OCI-LY3 (cell line): Measurements from ENCODE around the gene CCDC136.

ENCODE experiments used
- H2AFZ ChIP-seq: fragments of 200-600, 300-600 bp; shearing (Covaris generic); 2 replicates; pipeline ENCODE4 v1.6.0; 2014; ENCODE audit warnings: antibody characterized with exemption, low read depth, low read length
- H3K27ac ChIP-seq: fragments of 200-600, 300-600 bp; sonication (generic); 2 replicates; pipeline ENCODE4 v1.5.1; 2014; ENCODE audit warnings: mild to moderate bottlenecking, low read length, moderate library complexity, mixed read lengths
- H3K27me3 ChIP-seq: fragments of 200-600, 300-600 bp; sonication (generic); 2 replicates; pipeline ENCODE4 v1.6.1; 2014; ENCODE audit warnings: low read depth, low read length, mixed read lengths
- H3K36me3 ChIP-seq: fragments of 200-600, 300-600 bp; sonication (generic); replicated peaks from 2 replicates; pipeline ENCODE3; 2014; ENCODE audit warnings: low read depth, low read length, mixed read lengths
- H3K4me1 ChIP-seq: fragments of 300-600, 200-600 bp; sonication (generic); 2 replicates; pipeline ENCODE4 v1.6.1; 2014; ENCODE audit warnings: low read length, mixed read lengths
- H3K4me2 ChIP-seq: fragments of 200-600, 300-600 bp; sonication (generic); 2 replicates; pipeline ENCODE4 v1.6.1; 2014; ENCODE audit warnings: low read length, mixed read lengths
- H3K4me3 ChIP-seq: fragments of 300-600, 200-600 bp; sonication (generic); 2 replicates; pipeline ENCODE4 v1.5.1; 2014; ENCODE audit warnings: antibody characterized with exemption, mild to moderate bottlenecking, low read length, moderate library complexity
- H3K79me2 ChIP-seq: fragments of 300-600, 200-600 bp; shearing (Covaris generic); 2 replicates; pipeline ENCODE4 v1.6.1; 2014; ENCODE audit warnings: mild to moderate bottlenecking, low read length, mixed read lengths
- H3K9ac ChIP-seq: fragments of 300-600, 200-600 bp; shearing (Covaris generic); 2 replicates; pipeline ENCODE4 v1.6.0; 2014; ENCODE audit warnings: mild to moderate bottlenecking, low read length, moderate library complexity
- H3K9me3 ChIP-seq: fragments of 200-600, 300-600 bp; shearing (Covaris generic); 2 replicates; pipeline ENCODE4 v1.6.1; 2014; ENCODE audit warnings: low read length, mixed read lengths; ENCODE audit not compliant: insufficient read depth
- H4K20me1 ChIP-seq: fragments of 200-600, 300-600 bp; sonication (generic); 2 replicates; pipeline ENCODE4 v1.6.1; 2016; ENCODE audit warnings: low read length, mixed read lengths; ENCODE audit not compliant: insufficient read depth
- EZH2phosphoT487 ChIP-seq: fragments of 200-600 bp; shearing (Covaris generic); IDR thresholded peaks from 2 replicates; pipeline ENCODE4 v1.6.1; 2018; ENCODE audit warnings: antibody characterized with exemption, mixed run types, low read depth
- TF ChIP-seq, protein P1 (sequence below): fragments of 200-600, 300-600 bp; sonication (generic); IDR thresholded peaks from 2 replicates; pipeline ENCODE4 v1.5.1; 2014; ENCODE audit warnings: antibody characterized with exemption, low read length, low read depth

The CCDC136 gene

DNA sequence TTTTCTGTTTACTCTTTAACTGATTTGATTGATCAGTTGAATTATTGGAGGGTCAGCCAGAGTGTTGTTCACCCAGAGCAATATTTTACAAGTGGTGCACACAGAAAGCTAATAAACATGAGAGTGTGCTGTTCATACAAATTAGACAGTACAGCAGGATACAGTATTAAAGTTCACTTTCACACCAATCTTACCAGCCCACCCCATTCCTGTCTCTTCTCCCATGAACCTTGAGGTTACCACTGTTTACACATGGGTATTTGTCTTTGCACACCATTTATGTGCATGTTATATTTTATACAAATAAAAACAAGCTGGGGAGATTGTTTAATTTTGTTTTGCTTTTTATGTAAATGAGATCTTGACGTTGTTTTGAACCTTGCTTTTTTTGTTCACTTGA, 46.1 kb upstream of the CCDC136 start:
- TF ChIP-seq EZH2phosphoT487 = no peak
- TF ChIP-seq, protein P1, sequence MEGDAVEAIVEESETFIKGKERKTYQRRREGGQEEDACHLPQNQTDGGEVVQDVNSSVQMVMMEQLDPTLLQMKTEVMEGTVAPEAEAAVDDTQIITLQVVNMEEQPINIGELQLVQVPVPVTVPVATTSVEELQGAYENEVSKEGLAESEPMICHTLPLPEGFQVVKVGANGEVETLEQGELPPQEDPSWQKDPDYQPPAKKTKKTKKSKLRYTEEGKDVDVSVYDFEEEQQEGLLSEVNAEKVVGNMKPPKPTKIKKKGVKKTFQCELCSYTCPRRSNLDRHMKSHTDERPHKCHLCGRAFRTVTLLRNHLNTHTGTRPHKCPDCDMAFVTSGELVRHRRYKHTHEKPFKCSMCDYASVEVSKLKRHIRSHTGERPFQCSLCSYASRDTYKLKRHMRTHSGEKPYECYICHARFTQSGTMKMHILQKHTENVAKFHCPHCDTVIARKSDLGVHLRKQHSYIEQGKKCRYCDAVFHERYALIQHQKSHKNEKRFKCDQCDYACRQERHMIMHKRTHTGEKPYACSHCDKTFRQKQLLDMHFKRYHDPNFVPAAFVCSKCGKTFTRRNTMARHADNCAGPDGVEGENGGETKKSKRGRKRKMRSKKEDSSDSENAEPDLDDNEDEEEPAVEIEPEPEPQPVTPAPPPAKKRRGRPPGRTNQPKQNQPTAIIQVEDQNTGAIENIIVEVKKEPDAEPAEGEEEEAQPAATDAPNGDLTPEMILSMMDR = no peak
- H3K27me3 ChIP-seq = no peaks in the 10 kb centered on the region
- H3K4me3 ChIP-seq = no peak overlapping the region
- H3K4me2 ChIP-seq = no peak overlapping the region
- peaks cover 8% of the 10 kb centered on the region for H3K4me1 ChIP-seq
- no peak overlapping the region for H2AFZ ChIP-seq
- no peak overlapping the region for H3K27ac ChIP-seq
- no peak overlapping the region for H3K9ac ChIP-seq
- peaks cover 80% of the 10 kb centered on the region for H4K20me1 ChIP-seq
- H3K79me2 ChIP-seq = peaks cover 90% of the 10 kb centered on the region
- H3K9me3 ChIP-seq = no peaks in the 10 kb centered on the region
- peaks cover 53% of the 10 kb centered on the region for H3K36me3 ChIP-seq

DNA sequence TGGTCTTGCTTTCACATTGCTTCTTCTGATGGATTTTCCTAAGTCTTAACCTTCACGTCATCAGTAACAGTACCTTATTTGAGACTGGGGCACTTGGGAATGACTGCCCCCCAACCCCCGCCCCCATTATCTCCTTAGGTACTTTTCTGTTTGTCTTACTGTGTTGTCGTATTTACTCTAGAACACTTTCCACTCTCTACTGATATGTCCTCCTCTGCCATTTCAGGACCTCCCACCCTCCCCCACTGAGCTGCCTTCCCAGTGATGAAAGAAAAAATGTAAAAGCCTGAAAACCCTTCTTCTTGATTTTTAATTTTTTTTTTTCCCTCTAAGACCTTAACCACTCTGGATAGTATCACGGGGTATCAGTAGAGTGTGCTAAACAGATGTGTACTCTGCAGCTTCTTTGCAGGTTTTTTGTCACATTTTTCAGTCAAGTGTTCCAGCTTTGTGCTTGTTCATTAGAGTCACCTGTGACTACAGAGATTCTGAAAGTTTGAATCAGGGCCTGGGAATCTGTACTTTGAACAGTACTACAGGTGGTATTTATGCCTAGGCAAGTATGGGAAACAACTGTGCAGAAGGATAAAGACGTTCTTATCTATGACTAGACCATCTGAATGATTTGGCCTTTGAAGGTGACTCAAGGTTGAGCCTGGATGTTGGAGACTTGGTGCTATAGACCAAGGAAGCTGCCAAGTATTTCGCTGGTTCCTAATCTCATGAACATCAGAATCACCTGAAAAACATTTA, 44.3 kb upstream of the CCDC136 start:
- peaks cover 42% of the 10 kb centered on the region for H3K36me3 ChIP-seq
- H3K27me3 ChIP-seq = no peaks in the 10 kb centered on the region
- no peak overlapping the region for H3K9ac ChIP-seq
- H2AFZ ChIP-seq = no peak overlapping the region
- no peak overlapping the region for H3K4me2 ChIP-seq
- peaks cover 76% of the 10 kb centered on the region for H3K79me2 ChIP-seq
- no peak overlapping the region for H3K4me3 ChIP-seq
- no peaks in the 10 kb centered on the region for H3K4me1 ChIP-seq
- H3K9me3 ChIP-seq = no peaks in the 10 kb centered on the region
- H3K27ac ChIP-seq = no peak overlapping the region
- H4K20me1 ChIP-seq = peaks cover 62% of the 10 kb centered on the region
- TF ChIP-seq, protein P1 = no peak
- TF ChIP-seq EZH2phosphoT487 = no peak

DNA sequence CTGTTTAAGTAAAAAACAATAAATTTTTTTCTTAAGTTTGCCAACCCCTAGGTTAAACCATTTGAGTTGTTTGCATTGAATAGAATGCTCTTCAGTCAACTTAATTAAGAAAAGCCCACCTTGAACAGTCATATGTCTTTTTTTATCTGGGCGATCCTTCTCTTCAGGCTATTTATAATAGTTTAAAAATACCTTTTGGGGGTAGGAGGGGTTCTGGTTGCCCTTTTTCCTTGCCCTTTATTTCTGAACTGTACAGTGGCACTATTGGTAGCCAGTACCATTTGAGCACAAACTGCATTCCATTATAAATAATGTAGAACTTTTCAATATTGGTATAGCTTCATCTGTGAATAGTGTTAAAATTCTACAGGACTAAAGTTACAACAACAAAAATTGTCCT, 39.5 kb upstream of the CCDC136 start:
- Histone ChIP-seq H3K27me3 (no peaks in the 10 kb centered on the region), H3K9me3 (no peaks in the 10 kb centered on the region), H3K36me3 (peaks cover 59% of the 10 kb centered on the region), H3K4me2 (no peak overlapping the region), H3K4me1 (no peaks in the 10 kb centered on the region), H3K4me3 (no peak overlapping the region), H3K9ac (no peak overlapping the region), H4K20me1 (peaks cover 30% of the 10 kb centered on the region), H2AFZ (no peak overlapping the region), H3K79me2 (peaks cover 50% of the 10 kb centered on the region), H3K27ac (no peak overlapping the region)
- TF ChIP-seq, protein P1 = no peak
- no peak for TF ChIP-seq EZH2phosphoT487

DNA sequence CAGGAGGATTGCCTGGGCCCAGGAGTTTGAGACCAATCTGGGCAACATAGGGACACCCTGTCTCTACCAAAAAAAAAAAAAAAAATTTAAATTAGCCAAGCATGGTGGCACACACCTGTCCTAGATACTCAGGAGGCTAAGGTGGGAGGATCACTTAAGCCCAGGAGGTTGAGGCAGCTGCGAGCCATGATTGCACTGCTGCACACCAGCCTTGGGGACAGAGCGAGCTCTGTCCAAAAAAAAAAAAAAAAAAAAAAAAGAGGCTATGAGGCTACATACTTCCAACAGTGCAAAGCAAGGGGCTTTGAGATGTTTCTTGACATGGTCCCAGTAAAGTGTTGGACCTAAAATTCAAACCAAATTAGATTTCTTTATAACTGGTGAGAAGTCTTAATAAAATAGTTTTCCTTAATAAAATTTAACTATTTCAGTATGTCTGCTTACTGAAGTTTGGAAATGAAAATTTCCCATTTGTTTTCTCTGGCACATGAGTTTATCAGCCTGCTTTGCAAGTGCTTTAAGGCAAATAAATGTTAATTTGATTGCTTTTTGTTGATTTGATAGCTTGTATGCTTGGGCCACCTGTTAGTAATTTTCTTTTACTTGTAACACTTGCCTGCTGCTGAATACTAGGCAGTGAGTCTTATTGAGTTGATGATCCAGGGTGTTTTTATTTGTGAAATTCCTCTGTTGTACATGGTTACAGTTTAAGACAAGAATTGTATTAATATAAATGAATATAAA, 36.5 kb upstream of the CCDC136 start:
- no peak for TF ChIP-seq EZH2phosphoT487
- TF ChIP-seq, protein P1 = no peak
- Histone ChIP-seq H3K4me3 (no peak overlapping the region), H3K79me2 (peaks cover 26% of the 10 kb centered on the region), H3K27me3 (no peaks in the 10 kb centered on the region), H2AFZ (no peak overlapping the region), H3K4me2 (no peak overlapping the region), H3K9me3 (no peaks in the 10 kb centered on the region), H3K27ac (no peak overlapping the region), H4K20me1 (peaks cover 14% of the 10 kb centered on the region), H3K9ac (no peak overlapping the region), H3K4me1 (no peaks in the 10 kb centered on the region), H3K36me3 (peaks cover 58% of the 10 kb centered on the region)
